Epidermal melanocyte (primary cell): ENCODE results near the gene LELP1.
"Not testable (repeated sequence)": the region's sequence is repeated elsewhere in the genome, so short reads cannot be mapped to it uniquely, and the experiment has no call there.

Experiments
- DNase-seq: peaks from one replicate; pipeline ENCODE4 v3.0.0; 2011; ENCODE audit warnings: low spot score; ENCODE audit not compliant: insufficient read length

LELP1 gene

DNA sequence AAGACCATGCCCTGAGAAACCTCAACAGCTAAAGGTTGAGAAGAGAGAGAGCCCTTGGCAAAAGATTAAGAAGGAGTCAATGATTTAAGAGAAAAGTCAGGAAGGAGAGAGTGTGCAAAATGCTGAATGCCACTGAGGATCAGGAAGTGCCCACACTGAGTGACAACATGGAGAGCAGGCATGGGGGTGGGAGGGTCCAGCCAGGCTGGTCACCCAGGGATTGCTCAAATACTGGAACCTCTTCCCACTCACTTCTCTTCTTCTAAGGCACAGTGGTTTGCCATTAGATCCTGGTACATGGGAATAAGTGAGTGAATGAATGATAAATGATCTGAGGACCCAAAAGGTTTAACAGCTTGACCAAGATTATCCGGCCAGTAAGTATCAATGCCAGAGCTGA is 25.3 kb downstream of the LELP1 start:
- DNase-seq = no peak

GRCh38 chr1:153229076-153229829 is 26.0 kb downstream of the LELP1 start:
- DNase-seq = not testable (repeated sequence)

- no peak for DNase-seq
These were observed 28.1 kb downstream of the LELP1 start for GRCh38 chr1:153231363-153231762.

- DNase-seq = no peak
These were observed 28.6 kb downstream of the LELP1 start for GRCh38 chr1:153231785-153232184.

GRCh38 chr1:153232553-153232952 is 29.3 kb downstream of the LELP1 start:
- DNase-seq = no peak

DNA sequence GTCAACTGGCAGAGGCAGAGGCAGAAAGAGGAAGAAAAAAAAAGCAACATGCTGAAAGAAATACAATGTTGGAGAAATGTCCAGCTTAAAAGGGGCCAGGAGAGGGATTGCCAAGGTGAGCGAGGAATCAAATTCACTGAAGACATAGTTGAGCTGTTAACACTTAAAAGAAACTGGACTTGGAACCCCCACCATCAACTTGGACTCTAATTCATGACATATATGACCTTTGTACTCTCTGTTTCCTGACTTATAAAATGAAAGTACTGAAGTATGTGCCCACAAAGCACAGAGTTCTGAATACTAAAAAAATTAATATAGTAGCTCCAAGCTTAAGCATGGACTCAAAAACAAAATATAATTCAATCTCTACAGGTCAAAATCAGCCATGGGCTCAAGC is 30.2 kb downstream of the LELP1 start:
- no peak for DNase-seq

- DNase-seq = no peak
These were observed 35.3 kb downstream of the LELP1 start for GRCh38 chr1:153238527-153238926.

- DNase-seq = no peak
These were observed 38.9 kb downstream of the LELP1 start for GRCh38 chr1:153242160-153242559.

DNA sequence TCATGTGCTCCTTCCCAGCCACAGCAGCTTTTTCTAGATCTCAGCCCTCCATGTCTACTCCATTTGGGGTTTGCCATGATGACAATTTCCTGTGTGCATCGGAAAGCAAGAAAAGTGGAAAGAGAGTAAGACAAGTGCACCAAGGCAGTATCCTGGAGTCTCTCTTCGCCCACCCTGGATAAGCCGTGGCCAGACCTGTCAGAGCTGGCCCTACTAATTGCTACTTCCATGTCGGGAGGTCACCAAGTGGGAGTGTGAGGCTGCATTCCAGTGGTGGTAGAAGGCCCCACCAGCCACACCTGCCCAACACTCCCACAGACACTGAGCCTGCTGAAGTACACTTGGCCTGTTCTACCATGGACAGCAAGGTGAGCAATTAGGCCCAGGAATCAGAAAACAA is 42.2 kb downstream of the LELP1 start:
- DNase-seq = no peak

GRCh38 chr1:153246018-153246417 is 42.8 kb downstream of the LELP1 start:
- DNase-seq = no peak

- DNase-seq = no peak
These were observed 43.6 kb downstream of the LELP1 start for GRCh38 chr1:153246825-153247224.

DNA sequence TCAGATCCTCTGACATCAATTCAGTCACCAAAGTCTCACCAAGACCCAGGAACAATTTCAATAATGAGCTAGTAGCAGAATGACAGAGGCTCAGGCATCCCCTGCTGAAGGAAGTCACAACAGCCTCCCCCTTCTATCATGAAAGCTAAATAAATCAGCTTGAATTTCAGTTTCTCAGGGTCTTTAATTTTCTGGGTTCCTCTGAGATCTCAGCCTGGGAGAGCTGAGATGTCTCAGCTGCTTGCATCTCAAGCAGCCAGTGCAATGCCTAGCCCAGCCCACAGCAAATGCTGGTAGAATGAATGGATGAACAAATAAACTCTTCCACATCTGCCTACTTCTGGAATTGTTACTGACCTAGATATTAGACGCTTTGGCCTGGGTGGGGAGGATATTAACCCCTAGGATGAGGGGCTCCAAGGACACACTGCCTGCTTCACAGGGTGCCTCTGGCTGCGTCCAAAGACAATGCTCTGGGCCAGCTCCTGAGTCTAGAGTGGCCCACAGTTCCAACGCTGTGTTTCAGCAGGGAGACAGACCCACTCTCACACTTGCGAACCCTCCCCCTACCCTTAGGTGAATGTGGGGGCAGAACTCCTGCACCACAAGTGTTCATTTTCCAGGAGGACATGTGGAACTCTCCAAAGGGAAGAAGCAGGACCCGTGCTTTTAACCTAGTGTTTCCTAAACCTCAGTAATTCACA is 45.1 kb downstream of the LELP1 start:
- DNase-seq = no peak

DNA sequence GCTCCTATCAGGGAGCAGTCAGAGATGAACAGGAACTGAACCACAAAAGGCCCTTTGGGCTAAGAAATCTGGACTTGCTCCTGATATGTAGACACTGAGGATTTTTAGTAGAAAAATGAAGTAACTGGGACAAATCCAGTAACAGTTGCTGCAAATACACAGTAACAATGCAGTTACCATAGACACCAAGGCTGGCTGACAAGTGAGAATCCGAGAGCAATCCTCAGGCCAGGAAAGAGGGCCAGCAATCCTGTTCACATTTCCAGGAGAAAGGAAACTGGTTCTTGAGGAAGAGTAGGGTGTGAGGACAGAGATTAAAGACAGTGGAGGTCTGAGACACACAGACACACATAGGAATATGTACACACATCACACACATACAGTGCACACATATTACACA is 46.9 kb downstream of the LELP1 start:
- DNase-seq = no peak

DNA sequence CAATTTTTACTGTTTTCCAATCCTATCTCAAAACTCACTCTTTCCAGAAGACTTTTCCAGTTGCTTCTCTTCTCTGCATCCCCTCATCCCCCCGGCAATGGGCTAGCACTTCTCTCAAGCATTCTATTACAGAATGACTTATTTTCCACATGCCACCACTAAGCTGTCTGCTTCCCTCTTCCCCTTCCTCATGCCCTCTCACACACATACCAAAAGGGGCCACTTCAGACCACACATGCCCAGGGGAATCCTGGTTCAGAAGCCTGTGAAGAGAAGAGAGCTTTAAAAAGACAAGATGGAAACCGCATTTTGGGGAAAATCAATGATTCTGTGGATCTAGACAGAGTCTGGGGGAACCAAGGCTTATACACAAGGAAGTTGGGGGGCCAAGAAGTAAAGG is 47.9 kb downstream of the LELP1 start:
- DNase-seq = no peak

- no peak for DNase-seq
These were observed 48.3 kb downstream of the LELP1 start for GRCh38 chr1:153251562-153251961.

- no peak for DNase-seq
These were observed 48.8 kb downstream of the LELP1 start for GRCh38 chr1:153251988-153252387.

DNA sequence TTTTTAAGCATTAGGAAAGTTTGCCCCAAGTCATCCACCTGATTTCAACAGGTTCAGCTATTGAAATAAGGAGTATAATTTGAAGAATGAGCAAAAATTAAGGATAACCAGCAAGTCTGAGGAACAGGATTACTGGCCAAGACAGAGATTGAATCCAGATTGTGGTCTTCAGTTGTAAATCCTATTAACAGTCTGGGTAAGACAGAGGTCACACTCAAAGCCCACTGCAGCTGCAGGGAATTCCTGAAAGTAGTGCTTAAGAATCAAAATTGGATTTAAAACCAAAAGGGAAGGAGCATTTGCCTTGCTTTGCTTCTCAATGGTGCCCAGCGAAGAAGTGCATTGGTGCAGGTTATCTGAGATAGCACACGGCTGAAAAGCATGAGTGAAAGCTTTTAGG is 49.8 kb downstream of the LELP1 start:
- no peak for DNase-seq

GRCh38 chr1:153253693-153254092 is 50.5 kb downstream of the LELP1 start:
- no peak for DNase-seq
